Retinal pigment epithelial cell (primary cell): ENCODE results near the gene UMAD1.

ENCODE experiments used
- DNase-seq: peaks from one replicate; pipeline ENCODE4 v3.0.0-alpha.2; 2010; ENCODE audit warnings: low read depth
- H3K4me3 ChIP-seq: 2 replicates; pipeline ENCODE4 v1.5.1; 2011; ENCODE audit warnings: mild to moderate bottlenecking, low read length, control low read depth, moderate library complexity
- CTCF ChIP-seq: conservative IDR thresholded peaks from 2 replicates; pipeline ENCODE4 v1.5.1; 2011; ENCODE audit warnings: low read depth, low read length, control low read depth, inconsistent platforms

The UMAD1 gene

GRCh38 chr7:7665031-7665430 lies 24.5 kb downstream of the UMAD1 start:
- no peak overlapping the region for H3K4me3 ChIP-seq
- DNase-seq: no peak
- TF ChIP-seq CTCF: no peak

- TF ChIP-seq CTCF: no peak
- H3K4me3 ChIP-seq: no peak overlapping the region
- no peak for DNase-seq
Observed at GRCh38 chr7:7667187-7667586, 26.6 kb downstream of the UMAD1 start.

GRCh38 chr7:7668706-7669105 lies 28.2 kb downstream of the UMAD1 start:
- H3K4me3 ChIP-seq: no peak overlapping the region
- TF ChIP-seq CTCF: no peak

GRCh38 chr7:7670490-7670889 lies 29.9 kb downstream of the UMAD1 start:
- TF ChIP-seq CTCF: no peak
- no peak for DNase-seq
- H3K4me3 ChIP-seq: no peak overlapping the region

More at GRCh38 chr7:7668706-7669105, 28.2 kb downstream of the UMAD1 start:
- no peak for DNase-seq

GRCh38 chr7:7671361-7671760 lies 30.8 kb downstream of the UMAD1 start:
- DNase-seq: no peak
- H3K4me3 ChIP-seq: no peak overlapping the region
- TF ChIP-seq CTCF: no peak

GRCh38 chr7:7672545-7673239 lies 32.1 kb downstream of the UMAD1 start:
- no peak for TF ChIP-seq CTCF
- no peak for DNase-seq

GRCh38 chr7:7673240-7673550 lies 32.6 kb downstream of the UMAD1 start:
- DNase-seq: no peak
- no peak for TF ChIP-seq CTCF
- no peak overlapping the region for H3K4me3 ChIP-seq

More at GRCh38 chr7:7672545-7673239, 32.1 kb downstream of the UMAD1 start:
- H3K4me3 ChIP-seq: no peak overlapping the region
